K562 treated with DMSO at 1 percent for 12 hours (cell line): ENCODE measurements around the gene KCTD12. TPM values are rescaled to one million over a fixed set of nuclear protein-coding genes. Genes with fewer than 3 reads are reported as not detected.

Source experiments
- total RNA-seq: library from RNA; unstranded; fragments of 300-600 nt; gene quantifications from 2 replicates; pipeline ENCODE4 v1.2.3, GENCODE V29; 2022; ENCODE audit not compliant: insufficient read depth

Gene KCTD12
- total RNA-seq = not detected in 2 replicates

GRCh38 chr13:76886292-76887075, at the start of gene KCTD12:
KCTD12 (minus strand) TSS chr13:76886405; CDS start chr13:76886148, 257 bp downstream.

Other genes with a start within 250 kb of the KCTD12 start
- not detected in 2 replicates for gene ACOD1, start 62.1 kb upstream of the KCTD12 start, total RNA-seq
- gene CLN5, start 105.7 kb upstream of the KCTD12 start, total RNA-seq = 3.0 and 6.0 TPM in 2 replicates
- 6.6 and 13.3 TPM in 2 replicates for gene FBXL3, start 140.8 kb upstream of the KCTD12 start, total RNA-seq